ENCODE measurements around the gene FLOT1. TPM values are rescaled to one million over a fixed set of nuclear protein-coding genes. Genes with fewer than 3 reads are reported as not detected.
"Not testable (repeated sequence)": the region's sequence is repeated elsewhere in the genome, so short reads cannot be mapped to it uniquely, and the experiment has no call there.

The FLOT1 gene
- total RNA-seq, 1 experiment from 2014 or later: 110 TPM

GRCh38 chr6:30722280-30723112 lies 20.0 kb downstream of the FLOT1 start:
- DNase-seq (ENCODE audit: low spot score): peak; percentile 82
- ChIA-PET POLR2A (interaction anchor here (1.8 to 2.7 kb wide), 3 partner anchors 22 to 43 kb away, joined by 4 to 8 read pairs (median 7); partner anchors contain the start of gene IER3), CTCF (interaction anchor here (0.9 to 6.0 kb wide), 10 partner anchors 9 to 110 kb away, joined by 3 to 54 read pairs (median 10); partner anchors contain the start of gene DHX16)
- Mint-ChIP-seq H3K4me3 (peak overlapping the region; percentile 99), H3K4me1 (peaks cover 47% of the 10 kb centered on the region), H3K9me3 (no peaks in the 10 kb centered on the region), H3K36me3 (peaks cover 56% of the 10 kb centered on the region), H3K27ac (peak overlapping the region; percentile 97), H3K27me3 (ENCODE audit: low read depth) (no peaks in the 10 kb centered on the region)
- no peak for TF ChIP-seq ZMAT4 (CRISPR knock-in tag; IDR thresholded peaks at IDR 0.05)
- peak; percentile 55; the same call in 1 of the 2 replicates for TF ChIP-seq ZNF416 (CRISPR knock-in tag; IDR thresholded peaks at IDR 0.05)
- no peak for TF ChIP-seq EMX1 (CRISPR knock-in tag; IDR thresholded peaks at IDR 0.05)
- TF ChIP-seq SP1 (CRISPR knock-in tag; conservative IDR thresholded peaks at IDR 0.05): peak; percentile 17; the same call in 1 of the 2 replicates
- TF ChIP-seq PRRX2 (CRISPR knock-in tag; IDR thresholded peaks at IDR 0.05): 0 out of 2 replicates have a peak, but pooled peaks have one; percentile 72
- no peak for TF ChIP-seq CDX4 (CRISPR knock-in tag; IDR thresholded peaks at IDR 0.05; ENCODE audit: borderline replicate concordance)
- peak; percentile 9; the same call in 1 of the 2 replicates for TF ChIP-seq ERG (CRISPR knock-in tag; IDR thresholded peaks at IDR 0.05)
- TF ChIP-seq ATF1 (CRISPR knock-in tag; IDR thresholded peaks at IDR 0.05): no peak
- peak; percentile 98 for TF ChIP-seq CTCF (IDR thresholded peaks at IDR 0.05)
- TF ChIP-seq GABPB1 (CRISPR knock-in tag; IDR thresholded peaks at IDR 0.05): peak; percentile 8; the same call in 1 of the 2 replicates
- no peak for TF ChIP-seq E2F5 (CRISPR knock-in tag; IDR thresholded peaks at IDR 0.05)
- peak; percentile 1; the same call in 1 of the 2 replicates for ATAC-seq

- TF ChIP-seq NFATC4 (CRISPR knock-in tag; IDR thresholded peaks at IDR 0.05): peak; percentile 57; the same call in 1 of the 2 replicates
- Mint-ChIP-seq H3K4me3 (peak overlapping the region; percentile 99), H3K36me3 (peaks cover 55% of the 10 kb centered on the region), H3K27ac (peak overlapping the region; percentile 97), H3K4me1 (peaks cover 48% of the 10 kb centered on the region)
- ChIA-PET POLR2A (interaction anchor here (0.8 to 2.0 kb wide), 4 partner anchors 23 to 107 kb away, joined by 4 to 7 read pairs (median 4); partner anchors contain the start of gene IER3), CTCF (interaction anchor here (0.5 to 6.0 kb wide), 11 partner anchors 10 to 109 kb away, joined by 3 to 54 read pairs (median 7); partner anchors contain the start of gene DHX16)
- not testable (repeated sequence) for H3K27me3 Mint-ChIP-seq (ENCODE audit: low read depth); DNase-seq (ENCODE audit: low spot score); ATAC-seq; H3K9me3 Mint-ChIP-seq
Observed at GRCh38 chr6:30722025-30722279, 20.5 kb downstream of the FLOT1 start.

GRCh38 chr6:30721198-30722024 lies 21.1 kb downstream of the FLOT1 start:
- peak overlapping the region; percentile 99 for H3K4me3 Mint-ChIP-seq
- peaks cover 51% of the 10 kb centered on the region for H3K4me1 Mint-ChIP-seq
- ChIA-PET POLR2A (interaction anchor here (0.6 to 2.0 kb wide), 7 partner anchors 18 to 107 kb away, joined by 4 to 8 read pairs (median 4); partner anchors contain the start of genes DHX16 and IER3), CTCF (interaction anchor here (0.5 to 6.0 kb wide), 12 partner anchors 10 to 255 kb away, joined by 3 to 54 read pairs (median 6); partner anchors contain the start of gene DHX16)
- H3K27ac Mint-ChIP-seq: peak overlapping the region; percentile 100
- H3K36me3 Mint-ChIP-seq: peaks cover 55% of the 10 kb centered on the region
- H3K27me3 Mint-ChIP-seq (ENCODE audit: low read depth): no peaks in the 10 kb centered on the region
- H3K9me3 Mint-ChIP-seq: no peaks in the 10 kb centered on the region
- ATAC-seq (peak; percentile 1), DNase-seq (ENCODE audit: low spot score) (peak; percentile 81)
- no peak; the same call in 1 of the 2 replicates for TF ChIP-seq NFE2L1 (CRISPR knock-in tag; IDR thresholded peaks at IDR 0.05)
- peak; percentile 19; the same call in 1 of the 2 replicates for TF ChIP-seq CTCF (IDR thresholded peaks at IDR 0.05)
- TF ChIP-seq ZNF121 (CRISPR knock-in tag; IDR thresholded peaks at IDR 0.05): no peak
- TF ChIP-seq EMX1 (CRISPR knock-in tag; IDR thresholded peaks at IDR 0.05): peak; percentile 96
- TF ChIP-seq IRF2 (CRISPR knock-in tag; IDR thresholded peaks at IDR 0.05; ENCODE audit: borderline replicate concordance, low read depth): no peak
- no peak for TF ChIP-seq SOX15 (CRISPR knock-in tag; IDR thresholded peaks at IDR 0.05)
- TF ChIP-seq PRDM15 (CRISPR knock-in tag; IDR thresholded peaks at IDR 0.05): no peak

Measured in WTC11 (cell line).